Measurements from ENCODE around the gene CPO. TPM values are rescaled to one million over a fixed set of nuclear protein-coding genes. Genes with fewer than 3 reads are reported as not detected.

Gene CPO
- total RNA-seq, 1 donor from 2014 or later: 0.89 TPM

- ATAC-seq (no peak), DNase-seq (ENCODE audit: low spot score) (no peak)
- intact Hi-C loops (cut with DNase I): no loop called here
Measured at GRCh38 chr2:206969192-206969591, 29.9 kb downstream of the CPO start.

GRCh38 chr2:206970589-206971360 is 31.5 kb downstream of the CPO start:
- intact Hi-C loops (cut with DNase I): no loop called here
- ATAC-seq: no peak

GRCh38 chr2:206971805-206972204 is 32.5 kb downstream of the CPO start:
- peak; percentile 89 for ATAC-seq
- intact Hi-C loops (cut with DNase I): no loop called here
- peak; percentile 65 for DNase-seq (ENCODE audit: low spot score)

More at GRCh38 chr2:206970589-206971360, 31.5 kb downstream of the CPO start:
- DNase-seq (ENCODE audit: low spot score): no peak

GRCh38 chr2:206974551-206974950 is 35.2 kb downstream of the CPO start:
- no peak for DNase-seq (ENCODE audit: low spot score)
- no peak for ATAC-seq
- intact Hi-C loops (cut with DNase I): no loop called here

GRCh38 chr2:206978746-206979145 is 39.4 kb downstream of the CPO start:
- intact Hi-C loops (cut with DNase I): loop anchor here (5.0 kb wide), 1 partner anchor 176 kb away; no protein-coding TSS in a partner anchor
- DNase-seq (ENCODE audit: low spot score) (no peak), ATAC-seq (peak; percentile 69)

- no peak for ATAC-seq
- intact Hi-C loops (cut with DNase I): loop anchor here (5.0 kb wide), 1 partner anchor 177 kb away; no protein-coding TSS in a partner anchor
- DNase-seq (ENCODE audit: low spot score): no peak
Measured at GRCh38 chr2:206979365-206979764, 40.0 kb downstream of the CPO start.

GRCh38 chr2:206979922-206980321 is 40.6 kb downstream of the CPO start:
- intact Hi-C loops (cut with DNase I): loop anchor here (5.0 kb wide), 2 partner anchors 178 to 497 kb away; no protein-coding TSS in a partner anchor

GRCh38 chr2:206980413-206980812 is 41.1 kb downstream of the CPO start:
- ATAC-seq: no peak
- DNase-seq (ENCODE audit: low spot score): no peak
- intact Hi-C loops (cut with DNase I): loop anchor here (5.0 kb wide), 1 partner anchor 497 kb away; no protein-coding TSS in a partner anchor

More at GRCh38 chr2:206979922-206980321, 40.6 kb downstream of the CPO start:
- no peak for DNase-seq (ENCODE audit: low spot score)
- no peak for ATAC-seq

- intact Hi-C loops (cut with DNase I): loop anchor here (5.0 kb wide), 1 partner anchor 496 kb away; no protein-coding TSS in a partner anchor
- no peak for ATAC-seq
- DNase-seq (ENCODE audit: low spot score): no peak
Measured at GRCh38 chr2:206981086-206981674, 41.9 kb downstream of the CPO start.

GRCh38 chr2:206981739-206982340 is 42.5 kb downstream of the CPO start:
- intact Hi-C loops (cut with DNase I): loop anchor here (5.0 kb wide), 1 partner anchor 495 kb away; no protein-coding TSS in a partner anchor
- ATAC-seq (peak; percentile 94), DNase-seq (ENCODE audit: low spot score) (peak; percentile 86)

GRCh38 chr2:206982360-206982955 is 43.1 kb downstream of the CPO start:
- no peak for DNase-seq (ENCODE audit: low spot score)
- ATAC-seq: peak; percentile 68
- intact Hi-C loops (cut with DNase I): loop anchor here (5.0 kb wide), 1 partner anchor 495 kb away; no protein-coding TSS in a partner anchor

GRCh38 chr2:206983161-206983859 is 44.0 kb downstream of the CPO start:
- intact Hi-C loops (cut with DNase I): loop anchor here (5.0 kb wide), 1 partner anchor 494 kb away; no protein-coding TSS in a partner anchor
- DNase-seq (ENCODE audit: low spot score) (no peak), ATAC-seq (peak; percentile 31)

GRCh38 chr2:206984206-206984605 is 44.9 kb downstream of the CPO start:
- no peak for ATAC-seq
- no peak for DNase-seq (ENCODE audit: low spot score)
- intact Hi-C loops (cut with DNase I): loop anchor here (5.0 kb wide), 1 partner anchor 493 kb away; no protein-coding TSS in a partner anchor

- no peak for ATAC-seq
- intact Hi-C loops (cut with DNase I): no loop called here
- no peak for DNase-seq (ENCODE audit: low spot score)
Measured at GRCh38 chr2:206986943-206987342, 47.6 kb downstream of the CPO start.

GRCh38 chr2:206987810-206988209 is 48.5 kb downstream of the CPO start:
- no peak for DNase-seq (ENCODE audit: low spot score)
- intact Hi-C loops (cut with DNase I): no loop called here
- no peak for ATAC-seq

GRCh38 chr2:206988884-206989283 is 49.6 kb downstream of the CPO start:
- no peak for ATAC-seq
- intact Hi-C loops (cut with DNase I): no loop called here
- DNase-seq (ENCODE audit: low spot score): no peak

- no peak for DNase-seq (ENCODE audit: low spot score)
- peak; percentile 64 for ATAC-seq
- intact Hi-C loops (cut with DNase I): no loop called here
Measured at GRCh38 chr2:206989311-206989710, 50.0 kb downstream of the CPO start.

- ATAC-seq (no peak), DNase-seq (ENCODE audit: low spot score) (no peak)
- intact Hi-C loops (cut with DNase I): no loop called here
Measured at GRCh38 chr2:206990360-206990759, 51.0 kb downstream of the CPO start.

- DNase-seq (ENCODE audit: low spot score) (no peak), ATAC-seq (no peak)
- intact Hi-C loops (cut with DNase I): no loop called here
Measured at GRCh38 chr2:206991070-206991469, 51.8 kb downstream of the CPO start.
